MM.1S (cell line): ENCODE measurements around the gene PLCB1.

Experiments used
- CTCF ChIP-seq: fragments of 300-600 bp; sonication (generic); IDR thresholded peaks from 2 replicates; pipeline ENCODE4 v1.5.1; 2016; ENCODE audit warnings: antibody characterized with exemption, low read length, mixed read lengths
- EZH2 ChIP-seq: fragments of 300-600 bp; sonication (generic); optimal IDR thresholded peaks from 2 replicates; pipeline ENCODE3; 2017; ENCODE audit warnings: low read depth, mild to moderate bottlenecking, antibody characterized with exemption, low read length, mixed read lengths

GRCh38 chr20:8557711-8558110 is 425.6 kb downstream of the PLCB1 start:
- TF ChIP-seq CTCF: no peak
- TF ChIP-seq EZH2: no peak
